ENCODE results near the gene MB.

DNA sequence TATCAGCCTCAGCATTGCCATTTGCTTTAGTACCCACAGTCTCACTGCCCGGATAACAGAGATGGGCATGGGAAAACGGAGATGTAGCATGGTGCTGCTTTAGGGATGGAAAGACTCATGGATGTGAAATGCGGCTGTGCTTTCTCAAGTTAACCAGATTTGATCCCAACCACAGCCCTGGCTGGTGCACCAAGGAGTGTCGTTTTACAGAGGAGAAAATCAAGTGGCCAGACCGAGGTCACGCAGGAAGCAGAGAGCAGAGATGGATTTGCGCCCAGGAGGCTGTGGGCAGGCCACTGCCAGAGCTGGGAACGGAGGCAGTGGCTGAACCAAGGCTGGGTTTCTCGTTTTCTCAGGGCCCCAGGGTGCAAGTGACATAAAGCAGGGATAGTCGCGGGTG, 9.0 kb downstream of the MB start:
- TF ChIP-seq POLR2AphosphoS5 (IDR thresholded peaks at IDR 0.05) = no peak
- TF ChIP-seq, protein P1, sequence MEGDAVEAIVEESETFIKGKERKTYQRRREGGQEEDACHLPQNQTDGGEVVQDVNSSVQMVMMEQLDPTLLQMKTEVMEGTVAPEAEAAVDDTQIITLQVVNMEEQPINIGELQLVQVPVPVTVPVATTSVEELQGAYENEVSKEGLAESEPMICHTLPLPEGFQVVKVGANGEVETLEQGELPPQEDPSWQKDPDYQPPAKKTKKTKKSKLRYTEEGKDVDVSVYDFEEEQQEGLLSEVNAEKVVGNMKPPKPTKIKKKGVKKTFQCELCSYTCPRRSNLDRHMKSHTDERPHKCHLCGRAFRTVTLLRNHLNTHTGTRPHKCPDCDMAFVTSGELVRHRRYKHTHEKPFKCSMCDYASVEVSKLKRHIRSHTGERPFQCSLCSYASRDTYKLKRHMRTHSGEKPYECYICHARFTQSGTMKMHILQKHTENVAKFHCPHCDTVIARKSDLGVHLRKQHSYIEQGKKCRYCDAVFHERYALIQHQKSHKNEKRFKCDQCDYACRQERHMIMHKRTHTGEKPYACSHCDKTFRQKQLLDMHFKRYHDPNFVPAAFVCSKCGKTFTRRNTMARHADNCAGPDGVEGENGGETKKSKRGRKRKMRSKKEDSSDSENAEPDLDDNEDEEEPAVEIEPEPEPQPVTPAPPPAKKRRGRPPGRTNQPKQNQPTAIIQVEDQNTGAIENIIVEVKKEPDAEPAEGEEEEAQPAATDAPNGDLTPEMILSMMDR (IDR thresholded peaks at IDR 0.05) = no peak
